K562 (cell line): ENCODE data around the gene DUSP16. TPM values are rescaled to one million over a fixed set of nuclear protein-coding genes. Genes with fewer than 3 reads are reported as not detected.

ENCODE experiments used
- ATAC-seq: fragments of 200-7000 bp; cut with Tn5 transposase; 3 replicates; pipeline ENCODE4 v1.9.1; 2020; ENCODE audit warnings: moderate library complexity
- BruUV-seq: library from RNA; stranded (reverse); fragments of 400-500 nt; replicated peaks from 2 replicates; lab custom pipeline; 2021; lab: Mats Ljungman, UMichigan
- CTCF ChIA-PET: fragments of 300-600 bp; formaldehyde crosslinking; extraction: SDS; loops from one replicate; lab custom pipeline; 2021; ENCODE audit warnings: low intra/inter-chr PET ratio; lab: Yijun Ruan, JAX
- POLR2A ChIA-PET: fragments of 300-600, 350-650 bp; sonication (Branson Sonifier 250); formaldehyde crosslinking; extraction: SDS; loops from one replicate; lab custom pipeline; 2021; ENCODE audit warnings: antibody characterized with exemption, inconsistent platforms; lab: Yijun Ruan, JAX
- DNase-seq, 4 experiments: peaks; one replicate each; pipeline versions ENCODE4 v3.0.0 to v3.0.0-alpha.2; 2011 to 2018; ENCODE audit warnings: low spot score in 3 of 4, mixed read lengths in 3 of 4; ENCODE audit errors: extremely low read depth in 1 of 4
- FAIRE-seq: peaks from 2 replicates; lab custom pipeline; 2011; peaks lifted over from hg19 to GRCh38; lab: Jason Lieb, UNC
- H2AFZ ChIP-seq: 2 replicates; pipeline ENCODE4 v1.6.0; 2011; ENCODE audit warnings: low read depth, low read length, control low read depth, inconsistent platforms
- H3K27ac ChIP-seq: fragments of 200-600 bp; 3 replicates; pipeline ENCODE4 v1.8.0; 2011; ENCODE audit warnings: low read depth, mild to moderate bottlenecking, control low read depth, inconsistent platforms, low read length, moderate library complexity, mixed read lengths; ENCODE audit errors: extremely low read depth
- H3K27me3 ChIP-seq, 2 experiments: fragments of 300-600 bp in 1 of 2; 2 replicates in 1 of 2; 3 replicates in 1 of 2; pipeline versions ENCODE4 v1.6.0 to v1.8.0; 2011; ENCODE audit warnings: inconsistent platforms in 2 of 2, low read length in 2 of 2, mild to moderate bottlenecking in 1 of 2, mixed read lengths in 1 of 2, moderate library complexity in 1 of 2; ENCODE audit not compliant: control insufficient read depth in 2 of 2, insufficient read depth in 2 of 2
- H3K36me3 ChIP-seq: fragments of 300-600 bp; 3 replicates; pipeline ENCODE4 v1.8.0; 2011; ENCODE audit warnings: mild to moderate bottlenecking, low read length, inconsistent platforms; ENCODE audit not compliant: control insufficient read depth, insufficient read depth
- H3K4me1 ChIP-seq, 2 experiments: fragments of 200-600 bp in 1 of 2; replicated peaks in 1 of 2; 2 replicates in 1 of 2; 3 replicates in 1 of 2; pipeline versions ENCODE4 v1.5.1 to v1.8.0; 2011; ENCODE audit warnings: inconsistent platforms in 2 of 2, low read length in 2 of 2, mild to moderate bottlenecking in 1 of 2, mixed read lengths in 1 of 2, moderate library complexity in 1 of 2; ENCODE audit not compliant: control insufficient read depth in 2 of 2, insufficient read depth in 2 of 2
- H3K4me2 ChIP-seq: 2 replicates; pipeline ENCODE4 v1.6.1; 2011; ENCODE audit warnings: low read length, control low read depth, inconsistent platforms, mixed read lengths; ENCODE audit not compliant: insufficient read depth
- H3K4me3 ChIP-seq: fragments of 200-600 bp; sonication (generic), shearing (Covaris generic); 2 replicates; pipeline ENCODE4 v1.5.1; 2016; ENCODE audit warnings: control low read depth, inconsistent platforms
- H3K79me2 ChIP-seq: fragments of 200-600 bp; 3 replicates; pipeline ENCODE4 v1.8.0; 2011; ENCODE audit warnings: low read length, inconsistent platforms; ENCODE audit not compliant: control insufficient read depth, insufficient read depth
- H3K9ac ChIP-seq, 2 experiments: 2 replicates each; pipeline versions ENCODE4 v1.6.0 to v1.6.1; 2011; ENCODE audit warnings: low read depth in 2 of 2, low read length in 2 of 2, control low read depth in 1 of 2, inconsistent platforms in 1 of 2, mild to moderate bottlenecking in 1 of 2, mixed read lengths in 1 of 2; ENCODE audit not compliant: insufficient read depth in 1 of 2
- H3K9me1 ChIP-seq: one replicate; pipeline ENCODE4 v1.6.0; 2011; ENCODE audit warnings: inconsistent platforms, mild to moderate bottlenecking, low read length, moderate library complexity; ENCODE audit not compliant: control insufficient read depth, insufficient read depth
- H3K9me3 ChIP-seq: replicated peaks from 2 replicates; pipeline ENCODE4 v1.5.1; 2011; ENCODE audit warnings: low read depth, low read length, inconsistent platforms; ENCODE audit not compliant: control insufficient read depth, insufficient read depth
- H4K20me1 ChIP-seq: replicated peaks from 2 replicates; pipeline ENCODE4 v1.6.1; 2011; ENCODE audit warnings: low read length, inconsistent platforms, mixed read lengths; ENCODE audit not compliant: control insufficient read depth, insufficient read depth
- GATAD2B ChIP-seq: fragments of 450-650 bp; IDR thresholded peaks from 2 replicates; pipeline ENCODE4 v1.6.1; 2017; ENCODE audit warnings: mild to moderate bottlenecking, borderline replicate concordance
- HNRNPUL1 ChIP-seq: fragments of 200-400 bp; formaldehyde crosslinking; IDR thresholded peaks from 2 replicates; pipeline ENCODE4 v1.6.1; 2017; ENCODE audit warnings: low read length
- TAF7 ChIP-seq: fragments of 450-650 bp; IDR thresholded peaks from 2 replicates; pipeline ENCODE4 v1.6.1; 2016; ENCODE audit warnings: missing genetic modification characterization, missing compliant biosample characterization
- TGIF2 ChIP-seq: sonication (generic); formaldehyde crosslinking; IDR thresholded peaks from 2 replicates; pipeline ENCODE4 v1.8.1; 2022; ENCODE audit warnings: mild to moderate bottlenecking, missing genetic modification reagents, moderate library complexity
- ZFP36 ChIP-seq: fragments of 150-350 bp; IDR thresholded peaks from 2 replicates; pipeline ENCODE4 v1.6.1; 2018; ENCODE audit warnings: low read length, low read depth; ENCODE audit not compliant: partially characterized antibody
- ZNF253 ChIP-seq: fragments of 250-450 bp; sonication (Bioruptor Pico); conservative IDR thresholded peaks from 2 replicates; pipeline ENCODE4 v1.6.1; 2021; ENCODE audit warnings: mild to moderate bottlenecking
- ZNF384 ChIP-seq: IDR thresholded peaks from 2 replicates; pipeline ENCODE4 v1.6.1; 2012; ENCODE audit warnings: low read depth, low read length, improper control_type of control experiment
- ZNF695 ChIP-seq: fragments of 450-650 bp; formaldehyde crosslinking; IDR thresholded peaks from 2 replicates; pipeline ENCODE4 v1.4.0; 2020; ENCODE audit warnings: mild to moderate bottlenecking, moderate library complexity
- WGBS: fragments of 100-300 bp; shearing (Covaris generic); methylation state at CpG from one replicate; pipeline ENCODE4 v1.1.6; 2016; ENCODE audit warnings: low coverage, mixed read lengths; ENCODE audit not compliant: insufficient coverage; ENCODE audit errors: missing lambda C conversion rate; 5-methylcytosine and 5-hydroxymethylcytosine counted together
- in situ Hi-C: fragments of 300-500 bp; cut with MboI; formaldehyde crosslinking; loops from 4 replicates; pipeline ENCODE4 v1.15.0; 2018; ENCODE audit warnings: inconsistent platforms, mixed read lengths
- intact Hi-C: fragments of 100-400 bp; cut with micrococcal nuclease; formaldehyde crosslinking; loops from 2 replicates; pipeline ENCODE4 v1.14.2; 2022
- polyA plus RNA-seq, 8 experiments: library from polyadenylated mRNA; depleted of rRNA in 4 of 8; stranded (reverse) in 5 of 8; unstranded in 3 of 8; fragments of >200 nt; fragmentation: Nextera tagmentation in 2 of 8; fragmentation: Illumina TruSeq in 1 of 8; extraction: Ambion mirVana in 2 of 8; extraction: Trizol in 1 of 8; gene quantifications; 2 replicates each; pipeline versions ENCODE4 v1.2.1 to v1.2.3, GENCODE V29; 2011 to 2014; ENCODE audit warnings: inconsistent platforms in 1 of 8, missing spikeins in 1 of 8
- total RNA-seq, 7 experiments: library from RNA; depleted of rRNA in 6 of 7; stranded (reverse); fragments of >200 nt in 6 of 7; fragmentation: Illumina TruSeq in 2 of 7; extraction: Trizol in 2 of 7; gene quantifications; 2 replicates each; pipeline versions ENCODE4 v1.2.1 to v1.2.3, GENCODE V29; 2011 to 2021; ENCODE audit warnings: low replicate concordance in 1 of 7
- TF ChIP-seq, protein P1 (sequence below): sonication (generic); formaldehyde crosslinking; IDR thresholded peaks from 2 replicates; pipeline ENCODE4 v1.8.1; 2023; ENCODE audit warnings: missing genetic modification reagents, mild to moderate bottlenecking, borderline replicate concordance
- TF ChIP-seq, protein P2 (sequence below): fragments of 200-800 bp; sonication (Bioruptor generic); IDR thresholded peaks from 2 replicates; pipeline ENCODE4 v1.6.1; 2017; ENCODE audit warnings: missing genetic modification characterization, missing compliant biosample characterization

DUSP16 gene
- total and polyA plus RNA-seq, 9 of the 15 experiments (the other 6 are each of a cell fraction or from before 2014, with no cell fraction given) = 0.70 to 12.3 (median 5.7) TPM

DNA sequence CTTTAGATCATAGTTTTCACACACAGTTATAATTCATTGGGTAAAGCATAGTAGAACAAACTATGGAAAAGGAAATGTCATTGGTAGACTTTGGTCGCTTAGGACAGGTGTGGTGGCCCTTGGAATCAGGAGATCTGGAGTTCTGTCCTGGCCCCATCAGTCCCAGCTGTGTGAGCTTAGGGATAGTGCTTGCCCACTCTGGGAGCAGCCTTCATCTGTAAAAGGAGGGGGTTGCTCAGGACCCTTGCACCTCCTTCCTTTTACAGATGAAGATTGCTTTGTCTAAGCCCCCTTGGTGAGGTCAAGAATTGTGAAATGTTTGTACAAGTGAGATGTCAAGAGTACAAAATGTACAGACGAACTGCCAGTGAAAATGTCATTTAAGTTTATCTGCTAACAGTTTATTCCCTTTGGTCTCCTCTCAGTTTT is 112.6 kb downstream of the DUSP16 start:
- ATAC-seq (no peak), FAIRE-seq (no peak), DNase-seq (no peak)
- intact Hi-C loops (no loop called here), in situ Hi-C loops (no loop called here)
- H3K36me3 ChIP-seq = no peaks in the 10 kb centered on the region
- H4K20me1 ChIP-seq = 0 out of 2 replicates have a peak, but pooled peaks cover 3% of the 10 kb centered on the region
- no peak overlapping the region for H3K9ac ChIP-seq
- no peaks in the 10 kb centered on the region for H3K27me3 ChIP-seq
- H3K27ac ChIP-seq = no peak overlapping the region
- WGBS = 34% methylated on average over 2 of the region's 2 CpGs
- H3K4me1 ChIP-seq = no peaks in the 10 kb centered on the region
- TF ChIP-seq HNRNPUL1 (no peak), TAF7 (tag) (no peak), ZNF384 (no peak), TGIF2 (CRISPR knock-in tag) (no peak)
- no peaks in the 10 kb centered on the region for H3K79me2 ChIP-seq
- no peak overlapping the region for H3K4me3 ChIP-seq
- no peak overlapping the region for H2AFZ ChIP-seq
- H3K9me1 ChIP-seq = no peaks in the 10 kb centered on the region
- H3K4me2 ChIP-seq = no peak overlapping the region
- H3K9me3 ChIP-seq = no peaks in the 10 kb centered on the region
- POLR2A ChIA-PET = no interaction called here
- CTCF ChIA-PET = no interaction called here
- BruUV-seq = no TSS peak

- Histone ChIP-seq H3K4me1 (no peaks in the 10 kb centered on the region), H3K9me1 (no peaks in the 10 kb centered on the region), H3K36me3 (no peaks in the 10 kb centered on the region), H3K4me3 (no peak overlapping the region), H3K79me2 (no peaks in the 10 kb centered on the region), H3K9me3 (no peaks in the 10 kb centered on the region), H4K20me1 (0 out of 2 replicates have a peak, but pooled peaks cover 3% of the 10 kb centered on the region), H3K27me3 (no peaks in the 10 kb centered on the region), H3K4me2 (no peak overlapping the region), H2AFZ (no peak overlapping the region), H3K9ac (no peak overlapping the region), H3K27ac (no peak overlapping the region)
- FAIRE-seq (no peak), DNase-seq (no peak), ATAC-seq (no peak)
- POLR2A ChIA-PET = no interaction called here
- 81% methylated on average over 12 of the region's 13 CpGs for WGBS
- CTCF ChIA-PET = no interaction called here
- in situ Hi-C loops (no loop called here), intact Hi-C loops (no loop called here)
- no TSS peak for BruUV-seq
- TF ChIP-seq ZNF695 (CRISPR knock-in tag) (no peak), ZFP36 (no peak), ZNF253 (CRISPR knock-in tag) (no peak), GATAD2B (no peak)
- TF ChIP-seq, protein P1, sequence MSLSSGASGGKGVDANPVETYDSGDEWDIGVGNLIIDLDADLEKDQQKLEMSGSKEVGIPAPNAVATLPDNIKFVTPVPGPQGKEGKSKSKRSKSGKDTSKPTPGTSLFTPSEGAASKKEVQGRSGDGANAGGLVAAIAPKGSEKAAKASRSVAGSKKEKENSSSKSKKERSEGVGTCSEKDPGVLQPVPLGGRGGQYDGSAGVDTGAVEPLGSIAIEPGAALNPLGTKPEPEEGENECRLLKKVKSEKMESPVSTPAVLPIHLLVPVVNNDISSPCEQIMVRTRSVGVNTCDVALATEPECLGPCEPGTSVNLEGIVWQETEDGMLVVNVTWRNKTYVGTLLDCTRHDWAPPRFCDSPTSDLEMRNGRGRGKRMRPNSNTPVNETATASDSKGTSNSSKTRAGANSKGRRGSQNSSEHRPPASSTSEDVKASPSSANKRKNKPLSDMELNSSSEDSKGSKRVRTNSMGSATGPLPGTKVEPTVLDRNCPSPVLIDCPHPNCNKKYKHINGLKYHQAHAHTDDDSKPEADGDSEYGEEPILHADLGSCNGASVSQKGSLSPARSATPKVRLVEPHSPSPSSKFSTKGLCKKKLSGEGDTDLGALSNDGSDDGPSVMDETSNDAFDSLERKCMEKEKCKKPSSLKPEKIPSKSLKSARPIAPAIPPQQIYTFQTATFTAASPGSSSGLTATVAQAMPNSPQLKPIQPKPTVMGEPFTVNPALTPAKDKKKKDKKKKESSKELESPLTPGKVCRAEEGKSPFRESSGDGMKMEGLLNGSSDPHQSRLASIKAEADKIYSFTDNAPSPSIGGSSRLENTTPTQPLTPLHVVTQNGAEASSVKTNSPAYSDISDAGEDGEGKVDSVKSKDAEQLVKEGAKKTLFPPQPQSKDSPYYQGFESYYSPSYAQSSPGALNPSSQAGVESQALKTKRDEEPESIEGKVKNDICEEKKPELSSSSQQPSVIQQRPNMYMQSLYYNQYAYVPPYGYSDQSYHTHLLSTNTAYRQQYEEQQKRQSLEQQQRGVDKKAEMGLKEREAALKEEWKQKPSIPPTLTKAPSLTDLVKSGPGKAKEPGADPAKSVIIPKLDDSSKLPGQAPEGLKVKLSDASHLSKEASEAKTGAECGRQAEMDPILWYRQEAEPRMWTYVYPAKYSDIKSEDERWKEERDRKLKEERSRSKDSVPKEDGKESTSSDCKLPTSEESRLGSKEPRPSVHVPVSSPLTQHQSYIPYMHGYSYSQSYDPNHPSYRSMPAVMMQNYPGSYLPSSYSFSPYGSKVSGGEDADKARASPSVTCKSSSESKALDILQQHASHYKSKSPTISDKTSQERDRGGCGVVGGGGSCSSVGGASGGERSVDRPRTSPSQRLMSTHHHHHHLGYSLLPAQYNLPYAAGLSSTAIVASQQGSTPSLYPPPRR (CRISPR knock-in tag) = no peak
- TF ChIP-seq, protein P2, sequence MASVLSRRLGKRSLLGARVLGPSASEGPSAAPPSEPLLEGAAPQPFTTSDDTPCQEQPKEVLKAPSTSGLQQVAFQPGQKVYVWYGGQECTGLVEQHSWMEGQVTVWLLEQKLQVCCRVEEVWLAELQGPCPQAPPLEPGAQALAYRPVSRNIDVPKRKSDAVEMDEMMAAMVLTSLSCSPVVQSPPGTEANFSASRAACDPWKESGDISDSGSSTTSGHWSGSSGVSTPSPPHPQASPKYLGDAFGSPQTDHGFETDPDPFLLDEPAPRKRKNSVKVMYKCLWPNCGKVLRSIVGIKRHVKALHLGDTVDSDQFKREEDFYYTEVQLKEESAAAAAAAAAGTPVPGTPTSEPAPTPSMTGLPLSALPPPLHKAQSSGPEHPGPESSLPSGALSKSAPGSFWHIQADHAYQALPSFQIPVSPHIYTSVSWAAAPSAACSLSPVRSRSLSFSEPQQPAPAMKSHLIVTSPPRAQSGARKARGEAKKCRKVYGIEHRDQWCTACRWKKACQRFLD = no peak
Measured at GRCh38 chr12:12449533-12450025, 113.1 kb downstream of the DUSP16 start.
